Neuronal stem cell (in vitro differentiated cells): Measurements from ENCODE around the gene FAM193A.
A peak's percentile ranks its signal among the peaks of the same experiment; 100 is the strongest.

Experiments used
- DNase-seq: peaks from one replicate; pipeline ENCODE4 v3.0.0-alpha.2; 2013; ENCODE audit warnings: low spot score
- H2AFZ ChIP-seq: one replicate; pipeline ENCODE4 v1.6.1; 2013; ENCODE audit warnings: mild to moderate bottlenecking, low read length, inconsistent platforms
- H2AK5ac ChIP-seq: 2 replicates; pipeline ENCODE4 v1.6.1; 2013; ENCODE audit warnings: low read depth, mild to moderate bottlenecking, inconsistent platforms, low read length, moderate library complexity, mixed read lengths
- H2BK120ac ChIP-seq: 2 replicates; pipeline ENCODE4 v1.6.1; 2013; ENCODE audit warnings: low read depth, mild to moderate bottlenecking, inconsistent platforms, low read length, moderate library complexity, mixed read lengths
- H2BK12ac ChIP-seq: one replicate; pipeline ENCODE4 v1.6.1; 2013; ENCODE audit warnings: low read length, inconsistent platforms
- H2BK15ac ChIP-seq: 2 replicates; pipeline ENCODE4 v1.6.1; 2013; ENCODE audit warnings: mild to moderate bottlenecking, low read length, inconsistent platforms, mixed read lengths
- H2BK5ac ChIP-seq: one replicate; pipeline ENCODE4 v1.6.1; 2013; ENCODE audit warnings: inconsistent platforms, mild to moderate bottlenecking, low read length, moderate library complexity
- H3K14ac ChIP-seq: one replicate; pipeline ENCODE4 v1.6.1; 2013; ENCODE audit warnings: low read length, inconsistent platforms
- H3K18ac ChIP-seq: 2 replicates; pipeline ENCODE4 v1.6.1; 2013; ENCODE audit warnings: low read length, inconsistent platforms
- H3K23ac ChIP-seq: 2 replicates; pipeline ENCODE4 v1.6.1; 2013; ENCODE audit warnings: low read depth, mild to moderate bottlenecking, mixed read lengths, low read length, inconsistent platforms; ENCODE audit not compliant: poor library complexity
- H3K27ac ChIP-seq: replicated peaks from 3 replicates; pipeline ENCODE4 v1.5.1; 2013; ENCODE audit warnings: low read length, inconsistent platforms
- H3K27me3 ChIP-seq, 3 experiments: 2 replicates each; pipeline ENCODE4 v1.6.1; 2013; ENCODE audit warnings: low read length in 3 of 3, mild to moderate bottlenecking in 2 of 3, inconsistent platforms in 1 of 3, low read depth in 1 of 3, mixed read lengths in 1 of 3, moderate library complexity in 1 of 3; ENCODE audit not compliant: control insufficient read depth in 3 of 3, insufficient read depth in 3 of 3
- H3K36me3 ChIP-seq, 2 donors: replicated peaks in 1 of 2; 2 replicates each; pipeline ENCODE4 v1.6.1; 2013; ENCODE audit warnings: low read length in 2 of 2; ENCODE audit not compliant: control insufficient read depth in 2 of 2, insufficient read depth in 2 of 2
- H3K4ac ChIP-seq: 2 replicates; pipeline ENCODE4 v1.6.1; 2013; ENCODE audit warnings: inconsistent platforms, mild to moderate bottlenecking, low read length, moderate library complexity
- H3K4me1 ChIP-seq, 2 donors: 1 replicate in 1 of 2; 2 replicates in 1 of 2; pipeline ENCODE4 v1.6.1; 2013; ENCODE audit warnings: low read length in 2 of 2, low read depth in 1 of 2; ENCODE audit not compliant: control insufficient read depth in 2 of 2, insufficient read depth in 1 of 2
- H3K4me2 ChIP-seq: one replicate; pipeline ENCODE4 v1.6.1; 2013; ENCODE audit warnings: mild to moderate bottlenecking, low read length, inconsistent platforms; ENCODE audit not compliant: insufficient read depth, poor library complexity, severe bottlenecking
- H3K4me3 ChIP-seq, 2 donors: 2 replicates each; pipeline ENCODE4 v1.5.1; 2013; ENCODE audit warnings: low read length in 2 of 2, mild to moderate bottlenecking in 2 of 2, inconsistent platforms in 1 of 2, moderate library complexity in 1 of 2
- H3K79me1 ChIP-seq: one replicate; pipeline ENCODE4 v1.6.1; 2013; ENCODE audit warnings: low read depth, mild to moderate bottlenecking, inconsistent platforms, low read length, moderate library complexity
- H3K9ac ChIP-seq: one replicate; pipeline ENCODE4 v1.6.1; 2013; ENCODE audit warnings: mild to moderate bottlenecking, low read depth, low read length, inconsistent platforms; ENCODE audit not compliant: poor library complexity
- H3K9me3 ChIP-seq, 2 donors: replicated peaks in 1 of 2; 2 replicates each; pipeline versions ENCODE3 to v1.6.1; 2013; ENCODE audit warnings: low read length in 2 of 2, mild to moderate bottlenecking in 2 of 2, inconsistent platforms in 1 of 2, low read depth in 1 of 2, mixed read lengths in 1 of 2, moderate library complexity in 1 of 2; ENCODE audit not compliant: control insufficient read depth in 2 of 2, insufficient read depth in 1 of 2
- H4K8ac ChIP-seq: one replicate; pipeline ENCODE4 v1.6.1; 2013; ENCODE audit warnings: low read depth, mild to moderate bottlenecking, inconsistent platforms, low read length, moderate library complexity
- H4K91ac ChIP-seq: one replicate; pipeline ENCODE4 v1.6.1; 2013; ENCODE audit warnings: low read length, low read depth, mild to moderate bottlenecking, inconsistent platforms; ENCODE audit not compliant: poor library complexity
- WGBS, 2 donors: extraction: QIAGEN DNeasy Blood & Tissue Kit; methylation state at CpG; one replicate each; pipeline ENCODE4 v1.1.7; 2013; ENCODE audit warnings: missing lambda C conversion rate in 2 of 2, mixed read lengths in 1 of 2; ENCODE audit not compliant: insufficient read length in 2 of 2, insufficient replicate concordance in 1 of 2; ENCODE audit errors: extremely low coverage in 2 of 2; 5-methylcytosine and 5-hydroxymethylcytosine counted together

The FAM193A gene

DNA sequence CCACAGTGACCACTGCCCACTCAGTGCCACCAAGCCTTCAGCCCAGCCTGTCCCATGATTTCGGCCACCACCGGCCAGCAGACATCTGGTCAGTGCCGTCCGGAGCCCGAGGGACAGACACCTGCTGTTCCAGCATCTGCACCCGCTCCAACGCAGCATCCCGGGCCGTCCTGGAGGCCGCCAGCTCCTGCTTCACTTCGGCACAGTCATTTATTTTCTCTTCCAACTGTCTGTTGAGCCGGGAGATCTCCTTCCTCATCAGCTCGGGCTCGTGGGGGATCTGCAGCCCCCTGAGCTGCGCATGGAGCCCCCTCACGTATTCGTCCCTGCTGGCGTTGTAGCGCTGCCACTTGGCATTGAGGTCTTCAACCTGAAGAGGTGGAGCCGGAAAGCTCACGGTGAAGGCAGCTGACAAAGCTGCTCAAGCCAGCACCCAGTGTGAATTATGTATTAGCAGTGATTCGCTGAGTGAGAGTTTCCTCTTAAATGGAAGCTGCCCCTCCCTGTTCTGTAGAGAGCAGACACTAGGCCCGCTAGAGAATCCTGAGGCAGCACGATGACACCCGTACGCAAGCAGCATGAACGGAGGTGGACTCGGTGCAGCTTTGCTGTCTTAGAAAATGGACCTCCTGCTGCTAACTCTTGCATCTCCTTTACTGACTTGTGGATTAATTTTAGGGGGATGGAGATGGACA lies 208.3 kb downstream of the FAM193A start:
- no peak overlapping the region for H4K91ac ChIP-seq
- no CpG with 5 or more reads among the region's 28 CpGs for WGBS, 2 donors
- H3K18ac ChIP-seq = no peak overlapping the region
- peak overlapping the region; percentile 68 for H3K9ac ChIP-seq
- DNase-seq = no peak
- peaks cover 35 to 73% of the 10 kb centered on the region in 2 donors for H3K36me3 ChIP-seq
- H2BK12ac ChIP-seq = no peak overlapping the region
- no peaks in the 10 kb centered on the region for H3K79me1 ChIP-seq
- peaks cover 0 to 8% of the 10 kb centered on the region in 2 donors for H3K4me1 ChIP-seq
- no peak overlapping the region for H3K4me2 ChIP-seq
- no peaks in the 10 kb centered on the region for H3K27me3 ChIP-seq
- H2BK120ac ChIP-seq = no peak overlapping the region
- H3K27ac ChIP-seq = no peak overlapping the region
- H2AK5ac ChIP-seq = no peak overlapping the region
- H3K4me3 ChIP-seq = peak overlapping the region in 1 of 2 donors; percentile 4
- no peak overlapping the region for H2AFZ ChIP-seq
- H2BK5ac ChIP-seq = no peak overlapping the region
- H4K8ac ChIP-seq = no peak overlapping the region
- no peak overlapping the region for H3K4ac ChIP-seq
- no peak overlapping the region for H2BK15ac ChIP-seq
- no peak overlapping the region for H3K23ac ChIP-seq
- H3K9me3 ChIP-seq = no peaks in the 10 kb centered on the region
- no peak overlapping the region for H3K14ac ChIP-seq

DNA sequence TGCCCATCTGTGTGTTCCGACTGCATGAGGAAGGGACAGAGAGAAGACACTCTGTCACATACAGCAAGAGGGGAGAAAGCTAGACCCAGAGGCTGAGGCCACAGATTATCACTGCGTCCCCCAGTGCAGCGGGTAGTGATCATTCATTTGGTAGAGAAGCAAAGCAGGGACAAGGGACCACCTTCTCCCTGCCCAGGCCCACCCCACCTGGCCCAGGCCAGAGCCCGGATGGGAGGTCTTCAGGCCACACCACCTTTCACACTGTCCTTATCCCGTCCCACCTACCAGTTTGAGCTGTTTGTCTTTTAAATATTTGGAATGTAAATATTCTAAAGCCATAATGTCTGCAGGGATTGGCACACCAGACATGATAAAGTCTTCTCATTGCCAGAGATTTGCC lies 209.1 kb downstream of the FAM193A start:
- Histone ChIP-seq H3K4me2 (no peak overlapping the region), H3K36me3 (peaks cover 35 to 72% of the 10 kb centered on the region in 2 donors), H3K9ac (no peak overlapping the region), H3K4me3 (no peak overlapping the region), H3K4ac (no peak overlapping the region), H4K8ac (no peak overlapping the region), H3K23ac (no peak overlapping the region), H3K79me1 (peaks cover 2% of the 10 kb centered on the region), H2AK5ac (no peak overlapping the region), H3K14ac (no peak overlapping the region), H4K91ac (no peak overlapping the region), H3K18ac (no peak overlapping the region), H3K9me3 (no peaks in the 10 kb centered on the region), H2BK15ac (no peak overlapping the region), H3K27me3 (no peaks in the 10 kb centered on the region), H2BK120ac (no peak overlapping the region), H3K27ac (no peak overlapping the region), H2BK12ac (no peak overlapping the region), H2AFZ (no peak overlapping the region), H3K4me1 (peaks cover 0 to 8% of the 10 kb centered on the region in 2 donors), H2BK5ac (no peak overlapping the region)
- no peak for DNase-seq
- no CpG with 5 or more reads among the region's 5 CpGs for WGBS, 2 donors

DNA sequence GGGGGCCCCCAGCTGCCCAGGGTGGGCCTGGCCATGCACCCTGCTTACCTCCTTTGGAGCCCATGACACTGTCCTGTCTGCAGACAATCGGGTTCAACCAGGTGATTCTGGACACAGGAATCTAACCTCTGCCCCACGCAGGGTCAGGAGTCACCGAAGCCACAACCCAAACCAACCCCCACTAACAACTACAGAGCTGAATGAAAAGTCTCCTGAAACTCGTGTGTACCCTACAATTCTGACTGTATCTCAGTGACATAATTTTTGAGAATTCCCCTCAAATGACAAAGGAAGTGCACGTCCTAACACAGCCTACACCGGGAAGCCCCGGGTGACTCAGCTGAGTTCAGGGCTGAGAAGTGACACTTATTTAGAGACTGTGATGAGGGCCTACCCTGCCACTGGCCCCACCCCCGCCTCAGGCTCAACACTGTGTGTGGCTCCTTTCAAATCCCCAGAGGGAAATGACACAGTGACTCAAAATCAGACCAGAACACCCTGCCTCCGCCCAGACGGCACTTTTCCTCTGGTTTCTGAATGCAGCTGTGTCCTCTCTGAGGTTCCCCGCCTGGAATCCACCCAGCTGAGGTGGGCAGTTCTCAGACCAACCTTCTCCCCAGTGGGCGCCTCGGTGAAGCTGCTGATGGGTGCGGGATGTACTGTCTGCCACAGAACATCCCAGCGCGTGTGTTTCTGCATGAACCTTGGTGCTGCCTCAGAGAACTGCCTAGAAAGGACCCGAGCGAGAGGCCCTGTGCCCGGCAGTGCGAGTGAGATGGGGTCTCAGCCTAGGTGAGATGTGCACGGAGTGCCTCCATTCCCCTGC lies 209.7 kb downstream of the FAM193A start:
- Histone ChIP-seq H3K4me2 (no peak overlapping the region), H3K27me3 (no peaks in the 10 kb centered on the region), H2AK5ac (no peak overlapping the region), H4K91ac (no peak overlapping the region), H3K4me3 (no peak overlapping the region), H3K9me3 (no peaks in the 10 kb centered on the region), H4K8ac (no peak overlapping the region), H3K4ac (no peak overlapping the region), H3K4me1 (peaks cover 0 to 8% of the 10 kb centered on the region in 2 donors), H3K36me3 (peaks cover 35 to 68% of the 10 kb centered on the region in 2 donors), H3K27ac (no peak overlapping the region), H2AFZ (no peak overlapping the region), H3K18ac (no peak overlapping the region), H2BK5ac (no peak overlapping the region), H2BK12ac (no peak overlapping the region), H3K23ac (peak overlapping the region; percentile 67), H2BK15ac (no peak overlapping the region), H2BK120ac (no peak overlapping the region), H3K14ac (no peak overlapping the region), H3K9ac (no peak overlapping the region), H3K79me1 (peaks cover 5% of the 10 kb centered on the region)
- DNase-seq = no peak
- no CpG with 5 or more reads among the region's 21 CpGs for WGBS, 2 donors
